ENCODE results near the gene SH3BP2.

SH3BP2 gene

GRCh38 chr4:2824836-2825381 lies 32.0 kb downstream of the SH3BP2 start:
- no peak for DNase-seq (ENCODE audit: low read depth, low spot score)
- H3K4me3 ChIP-seq (ENCODE audit: low read depth, low read length), result no peak overlapping the region
- no peak for TF ChIP-seq CTCF (IDR thresholded peaks at IDR 0.05; ENCODE audit: insufficient read depth, low read length, missing control alignments)
- POLR2A ChIA-PET, result no interaction called here
- CTCF ChIA-PET, result no interaction called here

GRCh38 chr4:2825740-2826139 lies 32.9 kb downstream of the SH3BP2 start:
- ChIA-PET POLR2A (no interaction called here), CTCF (no interaction called here)
- DNase-seq (ENCODE audit: low read depth, low spot score), result no peak
- no peak for TF ChIP-seq CTCF (IDR thresholded peaks at IDR 0.05; ENCODE audit: insufficient read depth, low read length, missing control alignments)
- H3K4me3 ChIP-seq (ENCODE audit: low read depth, low read length), result no peak overlapping the region

GRCh38 chr4:2827071-2827873 lies 34.4 kb downstream of the SH3BP2 start:
- ChIA-PET CTCF (no interaction called here), POLR2A (no interaction called here)
- H3K4me3 ChIP-seq (ENCODE audit: low read depth, low read length), result no peak overlapping the region
- no peak for DNase-seq (ENCODE audit: low read depth, low spot score)
- TF ChIP-seq CTCF (IDR thresholded peaks at IDR 0.05; ENCODE audit: insufficient read depth, low read length, missing control alignments), result no peak

GRCh38 chr4:2827874-2828751 lies 35.2 kb downstream of the SH3BP2 start:
- ChIA-PET CTCF (no interaction called here), POLR2A (no interaction called here)
- no peak for DNase-seq (ENCODE audit: low read depth, low spot score)
- TF ChIP-seq CTCF (IDR thresholded peaks at IDR 0.05; ENCODE audit: insufficient read depth, low read length, missing control alignments), result no peak
- H3K4me3 ChIP-seq (ENCODE audit: low read depth, low read length), result no peak overlapping the region

GRCh38 chr4:2828758-2829181 lies 35.9 kb downstream of the SH3BP2 start:
- H3K4me3 ChIP-seq (ENCODE audit: low read depth, low read length), result no peak overlapping the region
- TF ChIP-seq CTCF (IDR thresholded peaks at IDR 0.05; ENCODE audit: insufficient read depth, low read length, missing control alignments), result no peak
- DNase-seq (ENCODE audit: low read depth, low spot score), result no peak
- ChIA-PET POLR2A (no interaction called here), CTCF (no interaction called here)

- POLR2A ChIA-PET, result no interaction called here
- no peak for DNase-seq (ENCODE audit: low read depth, low spot score)
- H3K4me3 ChIP-seq (ENCODE audit: low read depth, low read length), result no peak overlapping the region
- CTCF ChIA-PET, result no interaction called here
- TF ChIP-seq CTCF (IDR thresholded peaks at IDR 0.05; ENCODE audit: insufficient read depth, low read length, missing control alignments), result no peak
Measured at GRCh38 chr4:2829321-2829932, 36.5 kb downstream of the SH3BP2 start.

Data from AG04449 (cell line).